Measurements from ENCODE around the gene PRR5L.
A peak's percentile ranks its signal among the peaks of the same experiment; 100 is the strongest.
"Not testable (repeated sequence)": the region's sequence is repeated elsewhere in the genome, so short reads cannot be mapped to it uniquely, and the experiment has no call there.

Gene PRR5L

DNA sequence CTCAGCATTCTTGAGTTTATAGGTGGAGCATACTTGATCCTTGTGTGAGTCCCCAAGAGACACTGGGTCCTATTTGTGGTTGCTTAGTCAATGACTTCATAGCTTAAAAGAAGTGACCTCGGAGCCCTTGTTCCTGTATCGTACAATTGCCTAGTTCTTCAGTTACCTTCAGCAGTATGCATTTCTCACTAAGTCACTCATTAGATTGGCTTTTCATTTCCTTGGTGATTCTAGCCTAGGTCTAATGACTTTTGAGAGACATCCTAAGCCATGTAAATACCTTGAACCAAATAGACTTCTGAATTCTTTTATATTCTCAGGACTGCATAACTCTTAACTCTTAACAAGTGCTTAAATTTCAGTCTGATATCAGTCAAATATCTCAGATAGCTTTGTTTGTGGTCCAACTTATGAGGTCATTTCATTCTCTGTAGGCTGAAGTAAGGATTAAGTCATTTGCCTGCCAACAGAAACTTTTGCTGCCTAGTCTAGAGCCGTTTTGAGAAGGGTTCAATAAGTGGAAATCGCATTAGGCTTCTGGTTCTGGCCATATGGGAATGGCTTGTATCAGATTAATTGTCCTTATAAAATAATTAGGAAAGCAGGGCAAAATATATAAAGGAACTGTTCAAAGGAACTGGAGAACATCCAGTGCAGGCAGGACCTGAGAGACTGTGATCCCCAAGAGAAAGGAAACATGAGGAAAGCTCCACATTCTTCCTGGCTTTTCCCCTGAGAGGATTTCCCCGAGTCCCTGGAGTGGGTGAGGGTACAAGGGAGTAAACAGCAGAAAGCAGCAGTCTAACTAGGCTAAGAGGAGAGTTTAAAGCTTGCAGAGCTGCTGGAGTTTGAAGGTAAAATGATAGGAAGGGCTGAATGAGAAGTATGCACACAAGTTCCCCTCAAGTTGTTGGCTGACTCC, 174.1 kb downstream of the PRR5L start:
- no peak for DNase-seq

- no peak for DNase-seq
Measured at GRCh38 chr11:36471577-36471976, 175.5 kb downstream of the PRR5L start.

DNA sequence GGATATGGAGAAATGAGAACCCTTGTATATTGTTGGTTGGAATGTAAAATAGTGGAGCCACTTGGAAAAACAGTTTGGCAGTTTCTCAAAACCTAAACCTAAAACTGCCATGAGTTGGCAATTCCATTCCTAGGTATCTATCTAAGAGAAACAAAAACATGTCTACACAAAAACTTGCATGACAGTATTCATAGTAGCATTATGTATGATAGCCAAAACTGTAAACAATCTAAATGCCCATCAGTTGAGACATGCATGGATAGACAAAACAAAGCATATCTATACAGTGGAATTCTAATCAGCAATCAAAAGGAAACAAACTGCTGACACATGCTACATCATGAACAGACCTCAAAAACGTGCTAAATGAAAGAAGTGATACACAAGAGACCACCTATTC, 179.1 kb downstream of the PRR5L start:
- DNase-seq: no peak

GRCh38 chr11:36478700-36479329, 182.7 kb downstream of the PRR5L start:
- DNase-seq: peak; percentile 11

- DNase-seq: no peak
Measured at GRCh38 chr11:36480833-36481232, 184.7 kb downstream of the PRR5L start.

DNA sequence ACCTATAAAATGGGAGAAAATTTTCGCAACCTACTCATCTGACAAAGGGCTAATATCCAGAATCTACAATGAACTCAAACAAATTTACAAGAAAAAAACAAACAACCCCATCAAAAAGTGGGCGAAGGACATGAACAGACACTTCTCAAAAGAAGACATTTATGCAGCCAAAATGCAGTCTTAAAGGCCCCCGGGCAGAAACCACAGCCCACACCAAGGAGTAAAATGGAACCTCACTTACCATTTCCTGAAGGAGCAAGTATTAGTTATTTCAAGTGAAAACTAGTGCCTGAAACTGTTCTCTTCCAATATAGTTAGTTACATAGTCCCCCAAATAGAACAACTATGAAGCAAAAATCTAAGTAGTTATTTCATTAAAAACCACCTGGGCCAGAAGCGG, 187.0 kb downstream of the PRR5L start:
- DNase-seq: not testable (repeated sequence)

GRCh38 chr11:36485298-36486002, 189.4 kb downstream of the PRR5L start:
- DNase-seq: no peak

- no peak for DNase-seq
Measured at GRCh38 chr11:36487619-36488018, 191.5 kb downstream of the PRR5L start.

DNA sequence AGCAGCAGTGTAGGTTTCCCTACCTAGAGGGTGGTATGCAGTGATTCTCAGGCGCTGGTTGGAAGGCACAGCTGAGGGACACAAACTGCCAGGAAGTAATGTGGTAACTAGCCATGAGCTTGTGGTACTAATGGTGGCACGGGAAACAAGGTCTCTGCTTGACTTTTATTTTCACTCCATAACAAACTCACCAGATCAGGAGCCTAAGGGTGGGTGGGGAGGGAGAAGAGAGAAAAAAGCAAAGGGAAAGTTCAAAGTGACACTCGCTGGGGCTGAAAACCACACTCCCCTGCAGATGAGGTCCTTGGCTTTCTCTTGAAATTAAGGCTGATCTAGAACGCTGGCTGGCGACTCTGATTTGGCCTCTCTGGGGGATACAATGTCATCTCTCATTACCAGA, 192.0 kb downstream of the PRR5L start:
- DNase-seq: no peak

DNA sequence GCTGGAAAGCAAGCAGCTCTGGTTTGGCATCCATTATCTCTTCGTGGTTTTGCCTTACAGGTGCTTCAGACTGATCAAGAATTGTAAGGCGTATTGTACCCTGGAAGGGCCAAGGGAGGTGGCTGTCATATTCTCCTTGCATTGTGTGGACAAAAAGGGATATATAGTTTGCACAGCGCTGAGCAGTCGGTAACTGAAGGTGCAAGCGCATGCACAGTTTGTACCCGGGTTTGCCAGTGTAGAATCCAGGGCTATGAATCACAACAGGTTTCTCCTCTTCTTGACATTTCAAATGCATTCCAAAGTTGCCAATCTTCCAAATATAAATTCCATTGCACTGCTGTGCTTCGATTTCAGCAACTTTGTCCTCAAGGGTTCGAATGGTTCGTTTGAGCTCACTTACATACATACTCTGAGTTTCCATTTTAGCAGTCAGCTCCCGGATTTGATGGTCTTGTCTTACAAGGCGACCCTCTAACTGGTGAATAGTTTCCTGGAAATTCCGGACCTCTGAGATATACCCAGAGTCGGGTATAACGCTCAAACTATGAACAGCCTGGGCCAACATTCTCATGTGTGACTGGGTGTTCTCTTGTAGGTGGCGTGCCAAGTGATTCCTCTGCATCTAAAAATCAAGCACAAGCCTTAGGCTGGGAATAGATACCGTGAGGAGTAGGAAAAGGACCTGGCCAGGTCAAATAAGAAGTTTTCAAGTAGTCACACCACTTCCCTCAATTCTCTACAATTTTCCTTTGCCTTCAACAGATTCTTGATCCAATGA, 194.1 kb downstream of the PRR5L start:
- DNase-seq: no peak

DNA sequence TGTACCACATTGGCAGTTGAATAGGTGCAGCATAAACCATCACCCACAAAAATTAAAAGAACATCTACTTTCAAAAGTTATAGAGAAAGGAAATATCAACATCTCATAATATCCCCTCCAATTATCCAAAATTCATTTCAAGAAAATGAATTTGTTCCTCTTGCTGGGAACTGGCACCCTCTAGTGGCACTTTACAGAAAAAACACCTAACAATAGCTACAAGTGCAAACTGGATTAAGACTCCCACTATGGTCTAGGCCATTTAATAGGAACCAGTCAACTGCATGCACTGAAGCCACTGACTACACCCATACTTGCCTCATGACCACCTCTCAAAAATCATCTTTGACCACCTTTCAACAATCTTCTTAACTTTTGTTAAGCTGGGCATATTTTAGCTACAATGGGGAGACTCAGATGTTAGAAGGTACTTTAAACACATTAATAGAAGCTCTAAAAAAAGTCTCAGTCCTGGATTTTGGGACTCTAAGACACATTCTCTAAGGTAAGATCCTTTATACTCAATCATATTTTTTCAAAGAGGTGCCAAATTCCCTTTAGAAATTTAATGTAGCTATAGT, 196.7 kb downstream of the PRR5L start:
- DNase-seq: peak; percentile 6

DNA sequence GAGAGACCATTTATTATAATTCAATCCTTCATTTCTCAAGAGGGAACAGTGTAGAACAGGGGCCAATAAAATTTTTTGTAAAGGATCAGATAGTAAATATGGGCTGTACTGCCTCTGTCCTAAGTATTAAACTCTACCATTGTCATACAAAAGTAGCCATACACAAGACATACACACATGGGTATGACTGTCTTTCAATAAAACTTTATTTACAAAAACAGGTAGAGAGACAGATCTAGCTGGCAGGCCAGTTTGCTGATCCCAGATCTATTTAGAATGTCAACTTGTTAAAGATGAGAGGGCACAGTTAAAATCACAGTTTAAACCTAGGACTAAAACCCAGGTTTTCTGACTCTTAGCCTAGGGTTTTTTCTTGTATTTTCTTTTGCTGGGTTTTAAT, 197.2 kb downstream of the PRR5L start:
- no peak for DNase-seq

GRCh38 chr11:36498721-36499120, 202.6 kb downstream of the PRR5L start:
- DNase-seq: no peak

DNA sequence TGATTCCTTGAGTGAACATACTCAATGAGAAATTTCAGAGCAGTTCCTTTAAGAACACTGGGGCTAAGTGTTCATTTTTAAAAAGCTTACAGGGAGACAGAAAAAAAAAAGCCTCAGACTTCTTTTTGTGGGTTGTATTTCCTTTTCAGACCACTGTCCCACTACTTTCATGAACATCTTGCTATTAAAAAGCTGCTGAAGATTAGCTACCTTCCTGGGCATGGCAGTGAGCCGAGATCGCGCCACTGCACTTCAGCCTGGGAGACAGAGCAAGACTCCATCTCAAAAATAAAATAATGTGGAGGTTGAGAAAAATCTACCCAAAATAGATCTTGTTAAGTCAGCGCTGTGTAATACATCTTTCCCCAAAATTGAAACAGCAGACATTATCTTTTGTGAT, 203.2 kb downstream of the PRR5L start:
- DNase-seq: no peak

- no peak for DNase-seq
Measured at GRCh38 chr11:36500315-36500721, 204.2 kb downstream of the PRR5L start.

- DNase-seq: no peak
Measured at GRCh38 chr11:36501236-36501635, 205.1 kb downstream of the PRR5L start.

- DNase-seq: no peak
Measured at GRCh38 chr11:36507824-36508489, 211.9 kb downstream of the PRR5L start.

DNA sequence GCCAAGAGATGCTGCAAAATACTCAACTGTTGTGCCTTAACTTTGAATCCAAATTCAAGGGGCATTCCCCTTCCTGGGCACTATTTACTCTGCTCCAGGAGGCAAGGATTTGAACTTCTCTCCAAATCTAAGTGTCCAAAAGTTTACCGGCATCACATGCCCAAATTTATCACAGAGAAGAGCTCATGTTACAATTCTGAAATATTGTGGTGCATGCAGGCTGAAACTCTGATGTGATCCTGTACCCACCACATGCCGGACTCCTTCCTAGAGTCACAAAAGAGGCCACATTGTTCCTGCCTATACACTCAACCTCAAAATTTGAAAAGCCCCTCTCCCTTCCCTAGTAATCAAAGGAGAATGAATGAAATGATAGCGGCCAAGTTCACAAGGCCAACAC, 212.7 kb downstream of the PRR5L start:
- no peak for DNase-seq

DNA sequence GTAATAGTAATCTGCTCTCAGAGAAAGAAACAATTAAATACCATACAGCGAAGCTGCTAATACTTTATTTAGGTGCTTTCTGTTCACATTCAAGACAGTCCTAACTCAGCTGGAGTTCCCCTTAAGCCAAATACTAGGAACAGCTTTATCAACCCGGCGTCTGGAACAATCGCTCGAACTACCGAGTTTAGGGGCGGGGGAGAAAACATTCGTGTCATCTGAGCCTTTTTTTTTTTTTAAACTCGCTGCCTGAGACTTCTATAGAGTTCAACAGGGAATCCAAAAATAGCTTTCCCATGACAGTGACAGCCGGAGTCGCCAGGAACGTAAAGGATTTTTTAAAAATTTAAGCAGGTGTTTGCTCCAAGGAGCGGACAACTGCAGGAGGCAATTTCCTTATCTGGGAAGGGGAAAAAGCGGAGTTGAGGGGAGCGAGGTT, 213.1 kb downstream of the PRR5L start:
- peak; percentile 47 for DNase-seq

DNA sequence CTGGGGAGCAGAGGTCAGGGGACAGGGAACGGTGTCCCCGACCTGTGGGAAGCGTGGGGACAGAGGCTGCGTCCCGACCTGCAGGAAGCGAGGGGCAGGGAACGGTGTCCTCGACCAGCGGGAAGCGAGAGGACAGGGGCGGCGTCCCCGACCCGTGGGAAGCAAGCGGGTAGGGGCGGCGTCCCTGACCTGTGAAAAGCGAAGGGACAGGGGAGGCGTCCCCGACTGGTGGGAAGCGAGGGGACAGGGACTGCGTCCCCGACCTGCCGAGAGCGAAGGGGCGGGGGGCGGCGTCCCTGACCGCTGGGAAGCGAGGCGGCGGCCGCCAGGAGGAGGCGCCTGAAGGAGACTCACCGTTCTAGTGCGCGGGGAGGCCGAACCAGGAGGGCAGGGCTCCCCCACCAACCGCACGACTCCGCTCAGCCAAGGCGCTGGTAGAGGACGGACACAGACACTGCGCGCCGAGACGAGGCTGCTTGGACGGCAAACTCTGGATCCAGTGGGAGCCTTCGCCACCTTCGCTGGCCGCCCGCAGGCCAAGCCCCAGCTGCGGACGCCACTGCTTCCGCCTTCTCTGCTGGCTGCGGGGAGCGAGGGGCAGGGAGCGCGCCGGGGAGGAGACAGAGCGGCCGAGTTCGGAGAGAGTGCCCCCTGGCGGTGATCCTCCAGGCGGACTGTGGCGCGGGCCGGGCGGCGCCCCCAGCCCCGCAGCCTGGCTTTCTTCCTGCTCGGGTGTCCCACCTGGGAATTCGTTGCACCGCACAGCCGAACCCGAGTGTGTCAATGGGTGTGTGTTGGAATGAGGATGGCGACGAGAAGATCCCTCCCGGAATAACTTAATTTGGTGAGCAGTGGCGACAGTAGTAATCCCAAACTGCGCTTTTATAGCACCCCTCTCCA, 213.9 kb downstream of the PRR5L start, which contains the start of gene TRAF6:
Gene TRAF6, minus strand, starts transcription at position 579 of the 900 bp plus-strand sequence. CDS start 8,757 bp downstream, outside the sequence.
- DNase-seq: peak; percentile 91

DNA sequence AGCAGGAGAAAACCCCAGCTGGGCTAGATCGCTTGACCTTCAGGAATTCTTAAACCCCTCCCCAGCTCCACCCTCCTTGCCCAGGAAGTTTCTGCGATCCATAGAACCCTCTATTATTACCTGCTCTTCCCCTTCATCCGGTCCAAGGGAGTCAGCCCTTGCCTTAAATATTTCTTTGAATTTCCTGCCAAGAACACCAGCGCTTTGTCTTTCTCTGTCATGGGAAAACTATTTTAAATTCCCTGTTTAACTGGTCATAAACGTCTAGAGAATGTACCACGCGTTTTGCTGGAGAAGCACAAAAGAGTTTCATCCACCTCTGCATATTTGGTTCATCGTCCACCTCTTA, 214.5 kb downstream of the PRR5L start:
- DNase-seq: no peak

Measured in activated naive CD4-positive, alpha-beta T cell treated with Interleukin-2 at 50 U/mL for 16 hours (primary cell).